ENCODE results near the gene RPRD1A.

GRCh38 chr18:35949903-35950627 lies 117.3 kb downstream of the RPRD1A start:
- no peak for TF ChIP-seq TAF1 (IDR thresholded peaks at IDR 0.05; ENCODE audit: borderline replicate concordance, insufficient read depth, low read length)
- TF ChIP-seq REST (IDR thresholded peaks at IDR 0.05; ENCODE audit: insufficient read depth in 1 of 2, low read depth in 2 of 2, low read length in 2 of 2): no peak
- TF ChIP-seq POLR2AphosphoS5 (IDR thresholded peaks at IDR 0.05; ENCODE audit: low read depth, low read length): no peak
